NOMO-1 treated with dmso at 0.1 percent for 144 hours (cell line): ENCODE results near the gene DENND1A.

Source experiments
- DNase-seq: peaks from one replicate; lab custom pipeline; 2025; ENCODE audit not compliant: unreplicated experiment; lab: John Stamatoyannopoulos, UW

Gene DENND1A

GRCh38 chr9:123660691-123661466, 269.0 kb downstream of the DENND1A start:
- no peak for DNase-seq

- DNase-seq: no peak
These were observed 270.6 kb downstream of the DENND1A start for GRCh38 chr9:123659358-123659757.

- no peak for DNase-seq
These were observed 271.1 kb downstream of the DENND1A start for GRCh38 chr9:123658792-123659191.

DNA sequence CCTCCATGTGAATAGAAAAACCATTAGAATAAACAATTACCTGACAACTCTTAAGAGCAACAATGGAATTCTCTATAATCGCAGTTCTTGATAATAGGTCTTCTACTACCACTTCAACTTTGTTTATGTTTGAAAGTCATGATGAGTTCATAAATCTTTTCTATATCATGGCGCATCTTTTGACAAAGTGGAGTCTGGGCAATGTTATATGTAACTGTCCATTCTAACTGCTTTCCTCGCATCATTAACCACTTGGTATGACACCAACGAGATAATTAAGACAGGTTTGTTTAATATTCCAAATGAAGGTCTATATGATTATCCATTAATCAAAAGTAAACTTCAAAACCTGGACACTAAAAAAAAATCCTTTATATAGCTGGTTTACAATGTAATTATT, 272.0 kb downstream of the DENND1A start:
- no peak for DNase-seq

- no peak for DNase-seq
These were observed 272.8 kb downstream of the DENND1A start for GRCh38 chr9:123657099-123657498.

GRCh38 chr9:123656565-123656964, 273.4 kb downstream of the DENND1A start:
- no peak for DNase-seq

- no peak for DNase-seq
These were observed 274.1 kb downstream of the DENND1A start for GRCh38 chr9:123655681-123656423.

GRCh38 chr9:123654994-123655637, 274.8 kb downstream of the DENND1A start:
- no peak for DNase-seq

- DNase-seq: no peak
These were observed 275.5 kb downstream of the DENND1A start for GRCh38 chr9:123654218-123654993.

GRCh38 chr9:123652416-123652815, 277.5 kb downstream of the DENND1A start:
- DNase-seq: no peak

DNA sequence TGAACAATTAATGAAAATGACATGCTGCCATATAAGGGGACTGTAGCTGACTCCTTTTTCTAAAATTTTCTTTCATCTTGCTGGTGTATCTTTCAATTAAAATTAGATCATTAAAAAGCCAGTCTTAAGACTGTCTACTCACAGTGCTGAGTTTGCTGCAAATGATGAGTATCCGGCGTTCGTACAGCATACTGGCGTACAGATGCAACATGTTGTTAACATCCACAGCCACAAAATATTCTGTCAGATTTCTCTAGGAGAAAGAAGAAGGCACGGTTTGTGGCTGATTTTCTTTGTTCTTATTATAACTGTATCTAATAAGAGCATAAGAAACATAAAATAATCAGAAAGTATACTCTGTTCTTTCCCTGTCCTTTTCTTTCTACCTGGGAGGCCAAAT, 278.1 kb downstream of the DENND1A start:
- no peak for DNase-seq

- DNase-seq: no peak
These were observed 278.7 kb downstream of the DENND1A start for GRCh38 chr9:123651273-123651672.

- no peak for DNase-seq
These were observed 280.0 kb downstream of the DENND1A start for GRCh38 chr9:123649909-123650308.

GRCh38 chr9:123647145-123647544, 282.8 kb downstream of the DENND1A start:
- no peak for DNase-seq

GRCh38 chr9:123645762-123646161, 284.2 kb downstream of the DENND1A start:
- DNase-seq: no peak

DNA sequence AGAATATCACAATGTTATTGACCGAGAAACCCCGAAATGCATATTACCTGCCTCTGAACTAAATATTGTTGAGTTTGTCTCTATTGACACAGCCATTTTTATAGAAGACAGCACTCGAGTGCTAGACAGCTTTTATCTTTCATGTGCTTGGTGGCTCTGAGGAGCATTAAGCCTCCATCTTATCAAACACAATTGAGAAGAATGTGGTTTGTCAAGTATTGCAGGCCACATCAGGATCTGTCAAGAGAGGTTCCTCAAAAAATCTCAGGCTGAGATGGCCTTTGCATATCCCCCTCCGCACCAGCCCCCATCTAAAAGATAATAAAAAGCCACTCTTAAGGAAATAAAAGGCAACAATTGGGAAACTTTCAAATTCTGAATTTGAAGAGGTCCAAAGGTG, 284.8 kb downstream of the DENND1A start:
- DNase-seq: no peak

DNA sequence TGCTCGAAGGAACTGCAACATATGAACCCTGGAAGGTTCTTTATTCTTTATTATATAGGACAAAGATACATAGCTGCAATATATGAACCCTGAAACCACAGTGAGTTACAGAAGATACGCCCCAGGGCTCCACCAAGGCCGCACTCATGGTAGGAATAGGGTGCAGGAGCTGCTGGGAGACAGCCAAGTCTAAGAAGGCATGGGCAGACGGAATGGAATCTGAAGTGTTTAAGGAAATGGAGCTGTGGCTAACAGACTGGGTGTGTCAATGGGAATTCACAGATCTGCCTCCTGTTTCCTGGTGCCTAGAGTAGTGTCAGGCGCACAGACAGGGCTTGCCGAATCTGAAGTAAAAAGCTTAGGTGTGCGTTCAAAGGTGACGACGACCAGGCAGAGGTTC, 286.4 kb downstream of the DENND1A start:
- no peak for DNase-seq

GRCh38 chr9:123642291-123643278, 287.3 kb downstream of the DENND1A start:
- no peak for DNase-seq

GRCh38 chr9:123640792-123641222, 289.1 kb downstream of the DENND1A start:
- no peak for DNase-seq

DNA sequence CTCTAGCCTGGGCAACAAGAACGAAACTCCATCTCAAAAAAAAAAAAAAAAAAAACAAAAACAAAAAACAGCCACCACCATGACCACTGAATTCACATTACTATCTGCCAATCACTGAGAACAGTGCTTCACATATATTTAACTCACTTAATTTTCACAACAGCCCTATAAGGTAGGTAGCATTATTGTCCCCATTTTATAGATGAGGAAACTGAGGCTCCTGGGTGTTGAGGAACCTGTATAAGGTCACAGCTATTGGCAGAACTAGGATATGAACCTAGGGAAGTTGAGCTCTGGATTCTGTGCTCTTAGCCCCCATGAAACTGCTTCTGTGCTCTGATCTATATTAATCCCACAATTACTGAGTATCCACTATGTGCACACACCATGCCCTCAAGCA, 290.2 kb downstream of the DENND1A start:
- DNase-seq: no peak
